ACHN (cell line): ENCODE data around the gene GPR21.

Experiments
- DNase-seq: peaks from one replicate; pipeline ENCODE4 v3.0.0-alpha.2; 2015
- in situ Hi-C: cut with HindIII; loops from 2 replicates; pipeline ENCODE4 v1.10.0; 2017; ENCODE audit warnings: low sequenced_read_pairs, low pct_ligation_motif_present, low pct_unique_long_range_greater_than_20kb

Gene GPR21

GRCh38 chr9:123028136-123028535 is 5.3 kb upstream of the GPR21 start:
- no peak for DNase-seq
- in situ Hi-C loops = no loop called here

- in situ Hi-C loops = no loop called here
- no peak for DNase-seq
Observed at GRCh38 chr9:123028973-123029372, 4.5 kb upstream of the GPR21 start.

- in situ Hi-C loops = no loop called here
- no peak for DNase-seq
Observed at GRCh38 chr9:123031963-123032362, 1.5 kb upstream of the GPR21 start.

- no peak for DNase-seq
- in situ Hi-C loops = no loop called here
Observed at GRCh38 chr9:123033864-123034601, 566 bp downstream of the GPR21 start.

- in situ Hi-C loops = no loop called here
- no peak for DNase-seq
Observed at GRCh38 chr9:123034881-123035510, 1.5 kb downstream of the GPR21 start.

- in situ Hi-C loops = no loop called here
- no peak for DNase-seq
Observed at GRCh38 chr9:123035791-123036190, 2.3 kb downstream of the GPR21 start.

- DNase-seq = no peak
Observed at GRCh38 chr9:123036893-123037545, 3.6 kb downstream of the GPR21 start.

GRCh38 chr9:123039617-123040219 is 6.3 kb downstream of the GPR21 start:
- no peak for DNase-seq
- in situ Hi-C loops = no loop called here

More at GRCh38 chr9:123036893-123037545, 3.6 kb downstream of the GPR21 start:
- in situ Hi-C loops = no loop called here

GRCh38 chr9:123040801-123041200 is 7.3 kb downstream of the GPR21 start:
- in situ Hi-C loops = no loop called here
- DNase-seq = no peak

- in situ Hi-C loops = no loop called here
- no peak for DNase-seq
Observed at GRCh38 chr9:123041489-123041888, 8.0 kb downstream of the GPR21 start.

GRCh38 chr9:123043081-123043939 is 9.8 kb downstream of the GPR21 start:
- no peak for DNase-seq
- in situ Hi-C loops = no loop called here

GRCh38 chr9:123044586-123044985 is 11.1 kb downstream of the GPR21 start:
- no peak for DNase-seq
- in situ Hi-C loops = no loop called here

GRCh38 chr9:123046406-123047195 is 13.1 kb downstream of the GPR21 start:
- DNase-seq = no peak
- in situ Hi-C loops = no loop called here

GRCh38 chr9:123048748-123049147 is 15.3 kb downstream of the GPR21 start:
- in situ Hi-C loops = no loop called here
- DNase-seq = no peak

GRCh38 chr9:123049589-123050222 is 16.2 kb downstream of the GPR21 start:
- DNase-seq = no peak
- in situ Hi-C loops = no loop called here

- DNase-seq = no peak
- in situ Hi-C loops = no loop called here
Observed at GRCh38 chr9:123053046-123053445, 19.6 kb downstream of the GPR21 start.

GRCh38 chr9:123053711-123054110 is 20.2 kb downstream of the GPR21 start:
- in situ Hi-C loops = no loop called here
- DNase-seq = no peak
